Effector memory CD8-positive, alpha-beta T cell (primary cell): ENCODE data around the gene ZNF146.
"Not testable (repeated sequence)": the region's sequence is repeated elsewhere in the genome, so short reads cannot be mapped to it uniquely, and the experiment has no call there.

Experiments used
- ATAC-seq: fragments of 150-1000 bp; cut with Tn5 transposase; replicated peaks from 2 replicates; pipeline ENCODE4 v1.10.0; 2021; ENCODE audit warnings: mild to moderate bottlenecking, moderate library complexity
- DNase-seq, 3 experiments: peaks; one replicate each; pipeline ENCODE4 v3.0.0; 2021
- H3K27ac Mint-ChIP-seq, 2 donors: one replicate each; pipeline ENCODE4 v1.8.0; 2022; ENCODE audit warnings: mild to moderate bottlenecking in 2 of 2, mixed read lengths in 2 of 2, moderate library complexity in 2 of 2
- H3K27me3 Mint-ChIP-seq, 2 donors: one replicate each; pipeline ENCODE4 v1.8.0; 2022; ENCODE audit warnings: mixed read lengths in 2 of 2
- H3K36me3 Mint-ChIP-seq: one replicate; pipeline ENCODE4 v1.8.0; 2022; ENCODE audit warnings: mild to moderate bottlenecking, moderate library complexity, mixed read lengths; ENCODE audit not compliant: insufficient read depth
- H3K4me1 Mint-ChIP-seq, 2 donors: one replicate each; pipeline ENCODE4 v1.8.0; 2022; ENCODE audit warnings: low read depth in 2 of 2, mixed read lengths in 2 of 2
- H3K4me3 Mint-ChIP-seq, 2 donors: one replicate each; pipeline ENCODE4 v1.8.0; 2022; ENCODE audit warnings: mild to moderate bottlenecking in 2 of 2, mixed read lengths in 2 of 2, moderate library complexity in 2 of 2
- H3K9me3 Mint-ChIP-seq, 2 donors: one replicate each; pipeline ENCODE4 v1.8.0; 2022; ENCODE audit warnings: mixed read lengths in 2 of 2

The ZNF146 gene

GRCh38 chr19:36209372-36209771 is 5.5 kb upstream of the ZNF146 start:
- ATAC-seq = no peak

DNA sequence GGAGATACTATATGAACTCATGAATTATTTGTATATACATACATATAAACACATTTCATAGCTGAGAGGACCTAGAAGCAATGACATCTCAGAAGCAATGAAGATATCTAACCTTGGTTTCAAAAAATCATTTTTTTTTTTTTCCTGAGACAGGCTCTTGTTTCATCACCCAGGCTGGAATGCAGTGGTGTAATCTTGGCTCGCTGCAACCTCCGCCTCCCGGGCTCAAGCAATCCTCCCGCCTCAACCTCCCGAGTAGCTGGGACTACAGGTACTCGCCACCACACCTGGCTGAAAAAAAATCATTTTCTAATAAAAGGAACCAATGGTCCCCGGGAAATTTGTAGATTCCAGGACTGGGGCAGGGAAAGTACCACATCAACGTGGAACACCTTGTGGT is 4.4 kb upstream of the ZNF146 start:
- Mint-ChIP-seq H3K27me3 (no peaks in the 10 kb centered on the region), H3K36me3 (peaks cover 4% of the 10 kb centered on the region), H3K4me1 (peaks cover 0 to 2% of the 10 kb centered on the region in 2 donors), H3K9me3 (no peaks in the 10 kb centered on the region), H3K4me3 (no peak overlapping the region), H3K27ac (no peak overlapping the region)
- ATAC-seq (no peak), DNase-seq (no peak)

More at GRCh38 chr19:36209372-36209771, 5.5 kb upstream of the ZNF146 start:
- no peak for DNase-seq
- no peaks in the 10 kb centered on the region for H3K27me3 Mint-ChIP-seq
- H3K36me3 Mint-ChIP-seq = peaks cover 7% of the 10 kb centered on the region
- peak overlapping the region in 1 of 2 donors; percentile 54 for H3K27ac Mint-ChIP-seq
- no peaks in the 10 kb centered on the region for H3K9me3 Mint-ChIP-seq
- no peak overlapping the region for H3K4me3 Mint-ChIP-seq
- peaks cover 0 to 2% of the 10 kb centered on the region in 2 donors for H3K4me1 Mint-ChIP-seq

- no peaks in the 10 kb centered on the region for H3K27me3 Mint-ChIP-seq
- peaks cover 7% of the 10 kb centered on the region for H3K36me3 Mint-ChIP-seq
- H3K4me1 Mint-ChIP-seq = peaks cover 4 to 16% of the 10 kb centered on the region in 2 donors
- no peak overlapping the region for H3K4me3 Mint-ChIP-seq
- H3K27ac Mint-ChIP-seq = no peak overlapping the region
- DNase-seq (no peak), ATAC-seq (no peak)
- H3K9me3 Mint-ChIP-seq = no peaks in the 10 kb centered on the region
Measured at GRCh38 chr19:36212895-36213294, 2.0 kb upstream of the ZNF146 start.

- Mint-ChIP-seq H3K9me3 (no peaks in the 10 kb centered on the region), H3K36me3 (peaks cover 25% of the 10 kb centered on the region), H3K27ac (no peak overlapping the region), H3K4me1 (peaks cover 15 to 28% of the 10 kb centered on the region in 2 donors), H3K4me3 (no peak overlapping the region), H3K27me3 (no peaks in the 10 kb centered on the region)
- DNase-seq (no peak), ATAC-seq (peak; percentile 4)
Measured at GRCh38 chr19:36215276-36216123, 594 bp downstream of the ZNF146 start.

DNA sequence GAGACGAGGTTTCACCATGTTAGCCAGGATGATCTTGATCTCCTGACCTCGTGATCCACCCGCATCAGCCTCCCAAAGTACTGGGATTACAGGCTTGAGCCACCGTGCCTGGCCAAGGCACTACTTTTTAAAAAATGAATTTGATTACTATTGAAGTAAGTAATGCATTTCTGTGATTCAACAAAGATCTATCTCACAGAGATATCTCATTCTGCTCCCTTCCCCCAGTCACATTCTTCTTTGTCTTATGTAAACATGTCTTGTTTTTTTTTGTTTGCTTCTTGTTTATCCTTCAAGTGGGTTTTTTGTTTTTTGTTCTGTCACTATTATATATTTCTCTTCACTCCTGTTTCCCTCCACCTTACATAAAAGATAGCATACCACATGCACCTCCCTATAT is 6.6 kb downstream of the ZNF146 start:
- Mint-ChIP-seq H3K4me1 (peaks cover 26 to 56% of the 10 kb centered on the region in 2 donors), H3K36me3 (peaks cover 78% of the 10 kb centered on the region), H3K27ac (peak overlapping the region; percentile 0 to 58), H3K27me3 (no peaks in the 10 kb centered on the region), H3K4me3 (no peak overlapping the region), H3K9me3 (no peaks in the 10 kb centered on the region)
- DNase-seq (no peak), ATAC-seq (no peak)

- no peak for DNase-seq
- peaks cover 23 to 49% of the 10 kb centered on the region in 2 donors for H3K4me1 Mint-ChIP-seq
- ATAC-seq = no peak
- H3K9me3 Mint-ChIP-seq = no peaks in the 10 kb centered on the region
- no peaks in the 10 kb centered on the region for H3K27me3 Mint-ChIP-seq
- no peak overlapping the region for H3K4me3 Mint-ChIP-seq
- H3K27ac Mint-ChIP-seq = peak overlapping the region in 1 of 2 donors; percentile 15
- H3K36me3 Mint-ChIP-seq = peaks cover 85% of the 10 kb centered on the region
Measured at GRCh38 chr19:36222503-36222902, 7.6 kb downstream of the ZNF146 start.

- Mint-ChIP-seq H3K4me3 (peak overlapping the region in 1 of 2 donors; percentile 4), H3K9me3 (peaks cover 0 to 4% of the 10 kb centered on the region in 2 donors), H3K27me3 (no peaks in the 10 kb centered on the region), H3K4me1 (peaks cover 11 to 40% of the 10 kb centered on the region in 2 donors), H3K27ac (peak overlapping the region; percentile 39 to 72), H3K36me3 (peaks cover 87% of the 10 kb centered on the region)
- DNase-seq (no peak), ATAC-seq (no peak)
Measured at GRCh38 chr19:36225219-36225892, 10.4 kb downstream of the ZNF146 start.

DNA sequence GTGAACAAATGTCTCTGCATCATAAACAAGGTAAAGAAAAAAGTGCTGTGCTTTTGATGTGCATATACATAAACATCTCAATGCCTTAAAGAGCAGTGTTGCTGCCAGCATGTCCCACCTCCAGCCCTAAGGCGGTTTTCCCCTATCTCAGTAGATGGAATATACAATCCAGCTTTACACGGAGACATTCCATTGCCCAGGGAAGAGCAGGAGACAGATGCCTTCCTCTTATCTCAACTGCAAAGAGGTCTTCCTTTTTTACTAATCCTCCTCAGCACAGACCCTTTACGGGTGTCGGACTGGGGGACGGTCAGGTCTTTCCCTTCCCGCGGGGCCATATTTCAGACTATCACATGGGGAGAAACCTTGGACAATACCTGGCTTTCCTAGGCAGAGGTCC is 18.7 kb downstream of the ZNF146 start:
- Mint-ChIP-seq H3K36me3 (peaks cover 85% of the 10 kb centered on the region), H3K4me1 (peaks cover 0 to 11% of the 10 kb centered on the region in 2 donors)
- not testable (repeated sequence) for H3K27ac Mint-ChIP-seq, DNase-seq, H3K9me3 Mint-ChIP-seq, H3K4me3 Mint-ChIP-seq, H3K27me3 Mint-ChIP-seq, ATAC-seq

DNA sequence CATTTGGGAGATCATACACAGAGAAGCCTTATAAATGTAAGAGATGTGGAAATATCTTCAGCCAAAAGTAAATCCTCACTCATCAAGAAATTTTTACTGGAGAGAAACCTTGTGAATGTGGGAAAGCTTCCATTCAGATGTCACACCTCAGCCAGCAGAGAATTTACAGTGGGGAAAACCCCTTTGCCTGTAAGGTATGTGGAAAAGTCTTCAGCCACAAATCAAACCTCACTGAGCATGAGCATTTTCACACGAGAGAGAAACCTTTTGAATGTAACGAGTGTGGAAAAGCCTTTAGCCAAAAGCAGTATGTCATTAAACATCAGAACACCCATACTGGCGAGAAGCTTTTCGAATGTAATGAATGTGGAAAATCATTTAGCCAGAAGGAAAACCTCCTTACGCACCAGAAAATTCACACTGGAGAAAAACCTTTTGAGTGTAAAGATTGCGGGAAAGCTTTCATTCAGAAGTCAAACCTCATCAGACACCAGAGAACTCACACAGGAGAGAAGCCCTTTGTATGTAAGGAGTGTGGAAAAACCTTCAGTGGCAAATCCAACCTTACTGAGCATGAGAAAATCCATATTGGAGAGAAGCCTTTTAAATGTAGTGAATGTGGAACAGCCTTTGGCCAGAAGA is 21.5 kb downstream of the ZNF146 start:
- DNase-seq (no peak), ATAC-seq (no peak)
- H3K4me1 Mint-ChIP-seq = peaks cover 0 to 5% of the 10 kb centered on the region in 2 donors
- H3K36me3 Mint-ChIP-seq = peaks cover 62% of the 10 kb centered on the region
- H3K9me3 Mint-ChIP-seq = peaks cover 7 to 11% of the 10 kb centered on the region in 2 donors
- H3K4me3 Mint-ChIP-seq = no peak overlapping the region
- no peaks in the 10 kb centered on the region for H3K27me3 Mint-ChIP-seq
- no peak overlapping the region for H3K27ac Mint-ChIP-seq

DNA sequence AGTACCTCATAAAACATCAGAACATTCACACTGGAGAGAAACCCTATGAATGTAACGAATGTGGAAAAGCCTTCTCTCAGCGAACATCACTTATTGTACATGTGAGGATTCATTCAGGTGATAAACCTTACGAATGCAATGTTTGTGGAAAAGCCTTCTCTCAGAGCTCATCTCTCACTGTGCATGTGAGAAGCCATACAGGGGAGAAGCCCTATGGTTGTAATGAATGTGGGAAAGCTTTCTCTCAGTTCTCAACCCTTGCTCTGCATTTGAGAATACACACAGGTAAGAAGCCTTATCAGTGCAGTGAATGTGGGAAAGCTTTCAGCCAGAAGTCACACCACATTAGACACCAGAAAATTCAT is 22.0 kb downstream of the ZNF146 start:
- Mint-ChIP-seq H3K27ac (no peak overlapping the region), H3K27me3 (no peaks in the 10 kb centered on the region), H3K4me3 (no peak overlapping the region), H3K36me3 (peaks cover 57% of the 10 kb centered on the region), H3K4me1 (peaks cover 0 to 5% of the 10 kb centered on the region in 2 donors), H3K9me3 (peaks cover 7 to 11% of the 10 kb centered on the region in 2 donors)
- ATAC-seq (no peak), DNase-seq (no peak)

GRCh38 chr19:36244066-36244465 is 29.2 kb downstream of the ZNF146 start:
- H3K27me3 Mint-ChIP-seq = no peaks in the 10 kb centered on the region
- peaks cover 3% of the 10 kb centered on the region for H3K36me3 Mint-ChIP-seq
- no peak for ATAC-seq
- no peak for DNase-seq
- no peaks in the 10 kb centered on the region for H3K4me1 Mint-ChIP-seq
- no peak overlapping the region for H3K27ac Mint-ChIP-seq
- H3K4me3 Mint-ChIP-seq = no peak overlapping the region
- H3K9me3 Mint-ChIP-seq = peaks cover 8 to 17% of the 10 kb centered on the region in 2 donors

DNA sequence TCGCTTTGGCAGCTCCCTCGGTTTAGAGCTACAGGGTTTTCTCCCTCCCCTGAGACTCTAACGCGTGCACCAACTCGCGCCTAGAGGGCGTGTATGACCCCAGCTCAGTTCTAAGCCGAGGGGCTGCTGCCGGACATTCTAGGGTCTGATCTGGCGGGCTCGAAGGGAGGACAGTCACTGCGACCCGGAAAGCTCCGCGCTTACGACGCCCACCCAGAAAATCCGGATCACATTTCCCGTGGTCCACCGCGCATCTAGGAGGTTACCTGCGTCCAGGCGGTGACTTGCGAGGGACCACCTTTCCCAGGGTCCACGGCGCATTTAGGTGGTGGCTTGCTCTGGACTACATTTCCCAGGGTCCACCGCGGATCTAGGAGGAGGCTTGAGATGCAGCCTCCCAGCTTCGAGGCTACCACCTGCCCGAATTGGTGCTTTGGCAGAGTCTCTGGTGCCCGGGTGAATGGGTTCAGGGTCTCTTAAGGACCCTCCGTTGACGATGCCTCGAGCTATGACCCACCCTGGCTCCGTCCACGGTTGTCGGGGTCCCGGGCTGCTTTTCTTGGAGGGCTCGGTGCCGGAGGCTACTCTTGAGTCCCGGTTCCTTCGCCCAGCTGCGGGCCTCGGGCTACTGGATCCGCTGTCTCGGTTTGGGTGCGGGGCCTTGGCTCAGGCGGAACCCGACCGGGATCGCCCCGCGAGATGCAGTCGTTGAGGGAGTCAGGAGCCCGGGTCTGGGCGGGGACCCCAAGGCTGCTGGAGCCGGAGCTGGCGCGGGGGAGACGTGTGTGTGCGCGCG is 30.5 kb downstream of the ZNF146 start:
- no peaks in the 10 kb centered on the region for H3K27me3 Mint-ChIP-seq
- H3K36me3 Mint-ChIP-seq = no peaks in the 10 kb centered on the region
- DNase-seq (no peak), ATAC-seq (no peak)
- H3K4me1 Mint-ChIP-seq = no peaks in the 10 kb centered on the region
- no peak overlapping the region for H3K27ac Mint-ChIP-seq
- H3K4me3 Mint-ChIP-seq = no peak overlapping the region
- peaks cover 4 to 11% of the 10 kb centered on the region in 2 donors for H3K9me3 Mint-ChIP-seq

DNA sequence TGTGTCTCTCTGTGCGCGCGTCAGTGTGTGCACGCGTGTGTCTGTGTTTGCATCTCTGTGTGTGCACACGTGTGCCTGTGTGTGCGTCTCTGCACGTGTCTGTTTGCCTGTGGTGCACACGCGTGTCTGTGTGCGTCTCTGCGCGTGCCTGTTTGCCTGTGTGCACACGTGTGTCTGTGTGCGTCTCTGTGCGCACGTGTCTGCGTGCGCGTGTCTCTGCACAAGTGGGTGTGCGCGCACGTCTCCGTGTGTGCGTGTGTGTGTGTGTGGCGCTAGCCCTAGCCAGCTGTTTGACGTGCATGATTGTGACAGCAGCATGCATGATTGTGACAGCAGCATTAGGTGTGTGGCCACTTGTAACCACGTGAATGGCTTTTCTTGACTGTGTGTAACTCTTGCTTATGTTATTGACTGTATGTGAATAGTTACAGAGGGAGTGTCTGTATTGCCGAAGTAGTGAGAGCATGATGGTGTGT is 31.1 kb downstream of the ZNF146 start:
- no peak overlapping the region for H3K4me3 Mint-ChIP-seq
- ATAC-seq = no peak
- DNase-seq = no peak
- no peaks in the 10 kb centered on the region for H3K4me1 Mint-ChIP-seq
- H3K27ac Mint-ChIP-seq = no peak overlapping the region
- H3K9me3 Mint-ChIP-seq = peaks cover 4 to 10% of the 10 kb centered on the region in 2 donors
- H3K27me3 Mint-ChIP-seq = no peaks in the 10 kb centered on the region
- no peaks in the 10 kb centered on the region for H3K36me3 Mint-ChIP-seq
